ENCODE data around the gene PVR. TPM values are rescaled to one million over a fixed set of nuclear protein-coding genes. Genes with fewer than 3 reads are reported as not detected.

PVR gene
- total RNA-seq, 2 experiments from 2014 or later: not detected

DNA sequence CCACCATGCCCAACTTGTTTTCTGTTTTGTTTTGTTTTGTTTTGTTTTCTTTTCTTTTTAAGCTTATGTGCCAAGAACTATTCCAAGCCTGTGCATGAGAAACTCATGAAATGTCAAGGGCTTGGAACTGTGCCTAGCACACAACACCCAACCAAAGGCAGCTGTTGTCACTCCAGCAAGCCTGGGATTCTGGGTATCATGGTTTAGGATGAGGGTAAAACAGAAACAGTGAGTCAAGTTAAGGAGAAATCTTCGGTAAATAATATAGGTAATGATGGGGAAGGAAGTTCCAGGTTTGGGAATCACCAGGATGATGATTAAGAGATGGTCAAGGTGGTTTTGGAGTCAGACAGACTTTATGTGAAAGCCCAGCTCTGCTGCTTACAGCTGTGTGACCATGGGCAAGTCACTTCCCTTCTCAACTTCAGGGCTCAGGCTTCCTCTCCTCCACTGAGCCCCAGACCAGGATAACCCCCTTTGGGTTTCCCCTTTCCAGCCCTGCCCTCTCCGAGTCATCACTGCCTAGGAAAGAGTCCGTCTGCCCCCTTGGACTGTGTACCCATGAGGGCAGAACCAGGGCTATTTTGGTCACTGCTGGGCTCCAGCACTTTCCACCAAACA lies 5.0 kb downstream of the PVR start:
- H2AFZ ChIP-seq (ENCODE audit: low read length): no peak overlapping the region
- TF ChIP-seq, protein P1, sequence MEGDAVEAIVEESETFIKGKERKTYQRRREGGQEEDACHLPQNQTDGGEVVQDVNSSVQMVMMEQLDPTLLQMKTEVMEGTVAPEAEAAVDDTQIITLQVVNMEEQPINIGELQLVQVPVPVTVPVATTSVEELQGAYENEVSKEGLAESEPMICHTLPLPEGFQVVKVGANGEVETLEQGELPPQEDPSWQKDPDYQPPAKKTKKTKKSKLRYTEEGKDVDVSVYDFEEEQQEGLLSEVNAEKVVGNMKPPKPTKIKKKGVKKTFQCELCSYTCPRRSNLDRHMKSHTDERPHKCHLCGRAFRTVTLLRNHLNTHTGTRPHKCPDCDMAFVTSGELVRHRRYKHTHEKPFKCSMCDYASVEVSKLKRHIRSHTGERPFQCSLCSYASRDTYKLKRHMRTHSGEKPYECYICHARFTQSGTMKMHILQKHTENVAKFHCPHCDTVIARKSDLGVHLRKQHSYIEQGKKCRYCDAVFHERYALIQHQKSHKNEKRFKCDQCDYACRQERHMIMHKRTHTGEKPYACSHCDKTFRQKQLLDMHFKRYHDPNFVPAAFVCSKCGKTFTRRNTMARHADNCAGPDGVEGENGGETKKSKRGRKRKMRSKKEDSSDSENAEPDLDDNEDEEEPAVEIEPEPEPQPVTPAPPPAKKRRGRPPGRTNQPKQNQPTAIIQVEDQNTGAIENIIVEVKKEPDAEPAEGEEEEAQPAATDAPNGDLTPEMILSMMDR (conservative IDR thresholded peaks at IDR 0.05; ENCODE audit: low read length): no peak
- no peak for TF ChIP-seq EZH2phosphoT487 (IDR thresholded peaks at IDR 0.05; ENCODE audit: borderline replicate concordance, low read depth, low read length)
- H3K79me2 ChIP-seq (ENCODE audit: insufficient read depth, low read depth, low read length): no peaks in the 10 kb centered on the region
- DNase-seq (ENCODE audit: low spot score): no peak
- no peak overlapping the region for H3K4me2 ChIP-seq (ENCODE audit: low read length)
- CTCF ChIA-PET (ENCODE audit: unreplicated experiment): no interaction called here
- no peaks in the 10 kb centered on the region for H3K9me2 ChIP-seq (ENCODE audit: insufficient read depth, low read length)
- no peaks in the 10 kb centered on the region for H3K36me3 ChIP-seq (ENCODE audit: insufficient read depth, low read length)
- H3K9me3 ChIP-seq (ENCODE audit: low read length): no peaks in the 10 kb centered on the region
- no peak overlapping the region for H3K4me3 ChIP-seq (ENCODE audit: low read depth, low read length, poor library complexity, severe bottlenecking)
- POLR2A ChIA-PET: no interaction called here
- intact Hi-C loops (cut with micrococcal nuclease; ENCODE audit: unreplicated experiment): no loop called here
- no peak overlapping the region for H3K27ac ChIP-seq (ENCODE audit: low read depth, low read length, poor library complexity, severe bottlenecking)
- H4K20me1 ChIP-seq (ENCODE audit: insufficient read depth, low read length): no peaks in the 10 kb centered on the region
- H3K4me1 ChIP-seq (ENCODE audit: insufficient read depth, low read length, poor library complexity, severe bottlenecking): no peaks in the 10 kb centered on the region
- BruUV-seq (replicated peaks): no TSS peak

DNA sequence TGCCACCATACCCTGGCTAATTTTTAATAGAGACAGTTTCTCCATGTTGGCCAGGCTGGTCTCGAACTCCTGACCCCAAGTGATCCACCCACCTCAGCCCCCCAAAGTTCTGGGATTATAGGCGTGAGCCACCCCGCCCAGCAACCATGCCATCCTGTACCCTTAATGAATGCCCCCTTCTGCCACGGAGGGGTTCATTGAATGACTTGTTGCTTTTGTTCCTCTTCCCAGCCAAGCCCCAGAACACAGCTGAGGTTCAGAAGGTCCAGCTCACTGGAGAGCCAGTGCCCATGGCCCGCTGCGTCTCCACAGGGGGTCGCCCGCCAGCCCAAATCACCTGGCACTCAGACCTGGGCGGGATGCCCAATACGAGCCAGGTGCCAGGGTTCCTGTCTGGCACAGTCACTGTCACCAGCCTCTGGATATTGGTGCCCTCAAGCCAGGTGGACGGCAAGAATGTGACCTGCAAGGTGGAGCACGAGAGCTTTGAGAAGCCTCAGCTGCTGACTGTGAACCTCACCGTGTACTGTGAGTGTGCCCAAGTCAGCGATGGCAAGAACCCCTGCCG lies 6.0 kb downstream of the PVR start:
- no peak for DNase-seq (ENCODE audit: low spot score)
- H3K9me2 ChIP-seq (ENCODE audit: insufficient read depth, low read length): no peaks in the 10 kb centered on the region
- no peaks in the 10 kb centered on the region for H3K79me2 ChIP-seq (ENCODE audit: insufficient read depth, low read depth, low read length)
- no peak overlapping the region for H2AFZ ChIP-seq (ENCODE audit: low read length)
- CTCF ChIA-PET (ENCODE audit: unreplicated experiment): no interaction called here
- no peak for TF ChIP-seq EZH2phosphoT487 (IDR thresholded peaks at IDR 0.05; ENCODE audit: borderline replicate concordance, low read depth, low read length)
- TF ChIP-seq, protein P1 (conservative IDR thresholded peaks at IDR 0.05; ENCODE audit: low read length): no peak
- intact Hi-C loops (cut with micrococcal nuclease; ENCODE audit: unreplicated experiment): no loop called here
- POLR2A ChIA-PET: no interaction called here
- H3K4me1 ChIP-seq (ENCODE audit: insufficient read depth, low read length, poor library complexity, severe bottlenecking): peaks cover 6% of the 10 kb centered on the region
- no peaks in the 10 kb centered on the region for H4K20me1 ChIP-seq (ENCODE audit: insufficient read depth, low read length)
- BruUV-seq (replicated peaks): no TSS peak
- H3K4me2 ChIP-seq (ENCODE audit: low read length): no peak overlapping the region
- no peak overlapping the region for H3K27ac ChIP-seq (ENCODE audit: low read depth, low read length, poor library complexity, severe bottlenecking)
- H3K9me3 ChIP-seq (ENCODE audit: low read length): no peaks in the 10 kb centered on the region
- no peaks in the 10 kb centered on the region for H3K36me3 ChIP-seq (ENCODE audit: insufficient read depth, low read length)
- no peak overlapping the region for H3K4me3 ChIP-seq (ENCODE audit: low read depth, low read length, poor library complexity, severe bottlenecking)

DNA sequence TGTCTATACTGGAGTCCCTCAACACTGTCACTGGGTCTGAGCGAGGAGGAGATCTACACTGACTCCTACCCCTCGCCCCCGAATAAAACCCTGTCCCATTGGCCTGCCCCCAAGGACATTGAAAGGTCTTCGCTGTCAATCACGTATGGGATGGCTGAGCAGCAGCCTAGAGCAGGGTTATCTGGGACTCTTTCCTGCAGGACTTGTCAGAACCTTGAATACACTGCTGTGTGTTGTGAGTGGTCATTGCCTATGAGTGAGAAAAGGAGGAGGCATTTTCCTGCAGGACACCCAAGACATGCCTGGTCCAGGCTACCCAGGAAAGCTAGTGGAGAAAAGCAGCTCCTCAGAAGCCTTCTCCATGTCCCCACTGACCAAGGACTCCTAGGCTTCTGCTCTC lies 9.6 kb downstream of the PVR start:
- H3K79me2 ChIP-seq (ENCODE audit: insufficient read depth, low read depth, low read length): no peaks in the 10 kb centered on the region
- no peaks in the 10 kb centered on the region for H3K9me3 ChIP-seq (ENCODE audit: low read length)
- H2AFZ ChIP-seq (ENCODE audit: low read length): no peak overlapping the region
- DNase-seq (ENCODE audit: low spot score): no peak
- H4K20me1 ChIP-seq (ENCODE audit: insufficient read depth, low read length): no peaks in the 10 kb centered on the region
- no TSS peak for BruUV-seq (replicated peaks)
- H3K36me3 ChIP-seq (ENCODE audit: insufficient read depth, low read length): no peaks in the 10 kb centered on the region
- no peak overlapping the region for H3K4me2 ChIP-seq (ENCODE audit: low read length)
- no peak overlapping the region for H3K4me3 ChIP-seq (ENCODE audit: low read depth, low read length, poor library complexity, severe bottlenecking)
- CTCF ChIA-PET (ENCODE audit: unreplicated experiment): no interaction called here
- no peak for TF ChIP-seq EZH2phosphoT487 (IDR thresholded peaks at IDR 0.05; ENCODE audit: borderline replicate concordance, low read depth, low read length)
- TF ChIP-seq, protein P1 (conservative IDR thresholded peaks at IDR 0.05; ENCODE audit: low read length): no peak
- POLR2A ChIA-PET: no interaction called here
- H3K4me1 ChIP-seq (ENCODE audit: insufficient read depth, low read length, poor library complexity, severe bottlenecking): peaks cover 6% of the 10 kb centered on the region
- no peak overlapping the region for H3K27ac ChIP-seq (ENCODE audit: low read depth, low read length, poor library complexity, severe bottlenecking)
- intact Hi-C loops (cut with micrococcal nuclease; ENCODE audit: unreplicated experiment): no loop called here
- H3K9me2 ChIP-seq (ENCODE audit: insufficient read depth, low read length): no peaks in the 10 kb centered on the region
